B cell (primary cell): ENCODE results near the gene RASGRP2.

ENCODE experiments used
- CTCF ChIP-seq: fragments of 200-600 bp; IDR thresholded peaks from one replicate; pipeline ENCODE4 v1.8.0; 2022; ENCODE audit warnings: antibody characterized with exemption, mild to moderate bottlenecking
- EZH2 ChIP-seq: IDR thresholded peaks from 2 replicates; pipeline ENCODE4 v1.6.1; 2012; ENCODE audit warnings: borderline replicate concordance, low read depth, mild to moderate bottlenecking, moderate library complexity, low read length; ENCODE audit not compliant: insufficient read depth, poor library complexity, severe bottlenecking

- TF ChIP-seq CTCF (no peak), EZH2 (no peak)
Observed at GRCh38 chr11:64771861-64772260, 27.9 kb upstream of the RASGRP2 start.
